ENCODE results near the gene SLC19A2. TPM values are rescaled to one million over a fixed set of nuclear protein-coding genes. Genes with fewer than 3 reads are reported as not detected.

The SLC19A2 gene
- total RNA-seq, 1 donor from 2014 or later, result 18.1 TPM

DNA sequence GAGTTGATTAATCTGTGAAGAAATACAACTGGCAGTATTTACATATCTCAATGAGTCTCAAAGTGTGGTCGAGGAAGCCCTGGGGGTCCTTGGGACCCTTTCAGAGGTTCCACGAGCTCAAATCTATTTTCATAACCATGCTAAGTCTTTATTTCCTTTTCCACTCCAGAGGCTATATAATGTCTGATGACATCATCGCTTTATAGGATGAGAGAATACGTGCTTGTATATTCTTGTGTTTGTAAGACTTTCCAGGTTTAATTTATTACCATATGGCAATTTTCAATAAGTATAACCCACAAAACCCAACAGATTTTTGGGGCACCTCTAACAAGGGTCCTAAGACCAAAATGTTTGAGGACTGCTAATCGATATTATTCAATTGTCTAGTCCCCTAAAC lies 1.4 kb upstream of the SLC19A2 start:
- peak overlapping the region; percentile 98 for H3K27ac Mint-ChIP-seq
- H3K4me3 Mint-ChIP-seq (ENCODE audit: low read depth), result peak overlapping the region; percentile 90
- peaks cover 44% of the 10 kb centered on the region for H3K4me1 Mint-ChIP-seq (ENCODE audit: low read depth)
- DNase-seq (ENCODE audit: low spot score, unreplicated experiment), result no peak
- TF ChIP-seq, protein P1, sequence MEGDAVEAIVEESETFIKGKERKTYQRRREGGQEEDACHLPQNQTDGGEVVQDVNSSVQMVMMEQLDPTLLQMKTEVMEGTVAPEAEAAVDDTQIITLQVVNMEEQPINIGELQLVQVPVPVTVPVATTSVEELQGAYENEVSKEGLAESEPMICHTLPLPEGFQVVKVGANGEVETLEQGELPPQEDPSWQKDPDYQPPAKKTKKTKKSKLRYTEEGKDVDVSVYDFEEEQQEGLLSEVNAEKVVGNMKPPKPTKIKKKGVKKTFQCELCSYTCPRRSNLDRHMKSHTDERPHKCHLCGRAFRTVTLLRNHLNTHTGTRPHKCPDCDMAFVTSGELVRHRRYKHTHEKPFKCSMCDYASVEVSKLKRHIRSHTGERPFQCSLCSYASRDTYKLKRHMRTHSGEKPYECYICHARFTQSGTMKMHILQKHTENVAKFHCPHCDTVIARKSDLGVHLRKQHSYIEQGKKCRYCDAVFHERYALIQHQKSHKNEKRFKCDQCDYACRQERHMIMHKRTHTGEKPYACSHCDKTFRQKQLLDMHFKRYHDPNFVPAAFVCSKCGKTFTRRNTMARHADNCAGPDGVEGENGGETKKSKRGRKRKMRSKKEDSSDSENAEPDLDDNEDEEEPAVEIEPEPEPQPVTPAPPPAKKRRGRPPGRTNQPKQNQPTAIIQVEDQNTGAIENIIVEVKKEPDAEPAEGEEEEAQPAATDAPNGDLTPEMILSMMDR (IDR thresholded peaks at IDR 0.05; ENCODE audit: unreplicated experiment), result no peak
- no peaks in the 10 kb centered on the region for H3K27me3 Mint-ChIP-seq
- H3K36me3 Mint-ChIP-seq (ENCODE audit: insufficient read depth), result no peaks in the 10 kb centered on the region
- no peaks in the 10 kb centered on the region for H3K9me3 Mint-ChIP-seq (ENCODE audit: low read depth)

DNA sequence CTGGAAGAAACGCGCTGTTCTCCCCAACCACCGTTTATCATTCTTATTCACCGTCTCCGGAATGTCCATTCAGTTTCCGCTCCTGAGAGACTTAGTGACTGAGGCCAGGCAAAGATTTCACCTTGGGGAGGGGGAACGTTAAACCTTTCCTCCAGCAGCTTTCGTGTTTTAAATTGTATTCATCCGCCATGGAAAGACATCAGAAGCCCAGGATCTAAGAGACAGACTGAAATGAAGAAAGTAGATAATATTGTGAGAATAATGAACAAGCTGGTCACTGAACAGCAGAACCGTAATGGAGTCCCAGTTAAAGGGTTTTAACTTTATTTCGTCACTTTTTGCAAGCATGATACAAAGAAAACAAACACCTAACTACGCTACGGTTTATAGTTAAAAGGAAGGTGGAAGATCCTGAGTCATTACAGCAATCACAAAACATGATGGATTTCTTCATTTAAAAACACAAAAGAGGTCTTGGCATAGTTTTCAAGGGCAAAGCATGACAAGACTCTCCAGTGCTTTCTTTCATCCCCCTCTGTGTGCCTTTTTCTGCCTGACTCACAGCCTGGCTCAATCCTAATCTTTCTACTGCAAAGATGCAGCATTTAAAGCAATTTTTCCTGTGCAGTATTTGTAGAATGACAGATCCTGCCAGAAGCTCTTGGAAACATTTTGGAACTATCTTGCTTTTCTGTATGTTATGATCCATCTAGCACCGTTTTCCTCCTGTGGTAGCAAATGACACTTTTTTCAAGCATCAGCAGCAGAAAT lies 722 bp upstream of the SLC19A2 start:
- Mint-ChIP-seq H3K4me3 (ENCODE audit: low read depth) (peak overlapping the region; percentile 90), H3K27me3 (no peaks in the 10 kb centered on the region), H3K27ac (peak overlapping the region; percentile 98), H3K4me1 (ENCODE audit: low read depth) (peaks cover 46% of the 10 kb centered on the region), H3K9me3 (ENCODE audit: low read depth) (no peaks in the 10 kb centered on the region), H3K36me3 (ENCODE audit: insufficient read depth) (no peaks in the 10 kb centered on the region)
- TF ChIP-seq, protein P1 (IDR thresholded peaks at IDR 0.05; ENCODE audit: unreplicated experiment), result no peak
- no peak for DNase-seq (ENCODE audit: low spot score, unreplicated experiment)

DNA sequence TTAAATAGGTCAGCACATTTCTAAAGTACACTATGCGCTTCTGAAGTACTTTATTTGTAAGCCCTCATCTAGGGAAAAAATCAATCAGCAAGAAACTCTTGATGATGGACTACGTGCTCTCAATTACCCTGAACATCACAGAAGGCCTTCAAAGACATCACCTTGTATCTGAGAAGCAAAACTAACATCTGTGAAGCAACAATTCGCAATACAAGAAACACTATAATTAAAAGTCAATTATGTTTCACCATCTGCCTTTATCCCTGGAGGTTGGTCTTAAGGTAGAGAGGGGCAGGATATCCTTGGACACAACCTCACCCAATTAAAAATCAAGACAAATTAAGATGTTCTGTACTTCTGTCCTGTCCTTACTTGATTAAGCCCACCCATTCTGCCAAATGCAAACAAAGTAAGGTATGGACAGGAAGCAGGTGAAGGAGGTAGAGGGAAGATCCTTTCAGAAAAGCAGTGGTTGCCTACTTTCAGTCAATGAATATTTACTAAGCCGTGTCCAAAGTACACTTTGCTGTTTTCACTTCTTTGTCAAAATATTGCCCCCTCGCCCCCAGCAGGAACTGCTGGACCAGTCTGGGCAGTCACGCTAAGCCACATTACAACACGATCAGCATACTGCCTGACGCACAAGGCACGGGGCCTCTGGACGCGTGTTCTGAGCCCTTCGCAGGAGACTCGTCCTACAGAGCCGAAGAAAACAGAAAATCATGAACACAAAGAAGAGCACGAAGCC lies 887 bp downstream of the SLC19A2 start:
- Mint-ChIP-seq H3K4me1 (ENCODE audit: low read depth) (peaks cover 56% of the 10 kb centered on the region), H3K27me3 (no peaks in the 10 kb centered on the region), H3K9me3 (ENCODE audit: low read depth) (no peaks in the 10 kb centered on the region), H3K4me3 (ENCODE audit: low read depth) (peak overlapping the region; percentile 90), H3K27ac (peak overlapping the region; percentile 98), H3K36me3 (ENCODE audit: insufficient read depth) (no peaks in the 10 kb centered on the region)
- peak; percentile 13 for DNase-seq (ENCODE audit: low spot score, unreplicated experiment)
- TF ChIP-seq, protein P1 (IDR thresholded peaks at IDR 0.05; ENCODE audit: unreplicated experiment), result no peak

DNA sequence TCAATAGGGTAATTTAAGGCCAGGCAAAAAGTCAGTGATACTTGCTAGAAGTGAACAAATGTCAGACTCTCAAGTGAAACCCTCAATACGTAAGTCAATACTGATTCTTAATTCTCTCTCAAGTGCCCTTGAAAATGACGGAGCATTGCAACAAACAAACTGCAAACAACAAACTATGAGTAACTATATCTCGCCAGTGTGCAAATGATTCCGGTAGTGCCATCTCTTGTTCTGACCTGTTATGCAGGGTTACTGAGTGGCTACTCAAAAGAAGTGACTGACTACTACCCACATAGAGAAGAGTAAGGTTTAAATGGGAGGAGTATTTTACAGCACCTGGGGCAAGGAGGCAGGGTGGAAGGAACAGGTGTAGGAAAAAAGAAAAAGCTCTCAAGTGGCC lies 1.6 kb downstream of the SLC19A2 start:
- DNase-seq (ENCODE audit: low spot score, unreplicated experiment), result no peak
- Mint-ChIP-seq H3K4me1 (ENCODE audit: low read depth) (peaks cover 61% of the 10 kb centered on the region), H3K27me3 (no peaks in the 10 kb centered on the region), H3K27ac (peak overlapping the region; percentile 98), H3K36me3 (ENCODE audit: insufficient read depth) (no peaks in the 10 kb centered on the region), H3K9me3 (ENCODE audit: low read depth) (no peaks in the 10 kb centered on the region), H3K4me3 (ENCODE audit: low read depth) (peak overlapping the region; percentile 90)
- TF ChIP-seq, protein P1 (IDR thresholded peaks at IDR 0.05; ENCODE audit: unreplicated experiment), result no peak

DNA sequence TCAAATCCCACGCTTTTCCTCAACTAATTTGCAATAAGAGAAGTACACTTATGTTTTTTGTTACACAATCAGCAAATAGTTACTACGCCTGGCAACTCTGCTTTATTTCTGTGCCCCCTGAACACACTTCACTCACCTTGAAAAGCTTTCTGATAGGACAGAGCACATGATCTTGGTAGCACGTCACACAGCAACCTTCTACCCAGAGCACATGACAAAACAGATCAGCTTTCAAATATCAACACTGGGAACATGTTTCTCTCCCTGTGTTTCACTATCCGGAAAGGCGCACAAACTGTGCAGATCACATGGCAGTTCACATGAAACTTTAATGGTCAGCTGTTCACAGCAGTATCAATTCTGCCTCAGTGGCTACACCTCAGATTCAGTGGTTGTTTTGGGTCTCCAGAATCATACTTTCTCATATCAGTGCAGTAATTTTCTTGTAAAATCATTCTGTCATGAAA lies 2.2 kb downstream of the SLC19A2 start:
- Mint-ChIP-seq H3K27ac (peak overlapping the region; percentile 98), H3K36me3 (ENCODE audit: insufficient read depth) (no peaks in the 10 kb centered on the region), H3K9me3 (ENCODE audit: low read depth) (no peaks in the 10 kb centered on the region), H3K27me3 (no peaks in the 10 kb centered on the region), H3K4me1 (ENCODE audit: low read depth) (peaks cover 63% of the 10 kb centered on the region), H3K4me3 (ENCODE audit: low read depth) (peak overlapping the region; percentile 90)
- DNase-seq (ENCODE audit: low spot score, unreplicated experiment), result no peak
- TF ChIP-seq, protein P1 (IDR thresholded peaks at IDR 0.05; ENCODE audit: unreplicated experiment), result no peak
